H9 (cell line): ENCODE data around the gene ADRB1. TPM values are rescaled to one million over a fixed set of nuclear protein-coding genes. Genes with fewer than 3 reads are reported as not detected.

Experiments used
- DNase-seq: peaks from one replicate; pipeline ENCODE4 v3.0.0-alpha.2; 2017
- H2AFZ ChIP-seq: one replicate; pipeline ENCODE4 v1.6.1; 2013; ENCODE audit warnings: mild to moderate bottlenecking, low read length, control low read depth, moderate library complexity
- H2AK5ac ChIP-seq: 2 replicates; pipeline ENCODE4 v1.6.1; 2013; ENCODE audit warnings: low read length, control low read depth, mixed read lengths; ENCODE audit not compliant: insufficient read length
- H2BK120ac ChIP-seq: one replicate; pipeline ENCODE4 v1.6.1; 2013; ENCODE audit warnings: low read depth, mild to moderate bottlenecking, low read length, control low read depth, inconsistent platforms; ENCODE audit not compliant: poor library complexity, severe bottlenecking
- H2BK12ac ChIP-seq: 2 replicates; pipeline ENCODE4 v1.6.1; 2013; ENCODE audit warnings: low read length, control low read depth, mixed read lengths, low read depth; ENCODE audit not compliant: insufficient read length
- H2BK15ac ChIP-seq: 2 replicates; pipeline ENCODE4 v1.6.1; 2013; ENCODE audit warnings: low read depth, low read length, control low read depth
- H2BK20ac ChIP-seq: one replicate; pipeline ENCODE4 v1.6.1; 2013; ENCODE audit warnings: low read depth, mild to moderate bottlenecking, low read length, control low read depth, inconsistent platforms; ENCODE audit not compliant: poor library complexity, severe bottlenecking
- H2BK5ac ChIP-seq: 2 replicates; pipeline ENCODE4 v1.6.1; 2013; ENCODE audit warnings: low read length, control low read depth, mixed read lengths; ENCODE audit not compliant: insufficient read length
- H3K14ac ChIP-seq: 2 replicates; pipeline ENCODE4 v1.6.1; 2013; ENCODE audit warnings: low read length, control low read depth; ENCODE audit not compliant: insufficient read depth
- H3K18ac ChIP-seq: 2 replicates; pipeline ENCODE4 v1.6.1; 2013; ENCODE audit warnings: low read depth, mild to moderate bottlenecking, mixed read lengths, low read length, control low read depth; ENCODE audit not compliant: insufficient read length
- H3K23ac ChIP-seq: 2 replicates; pipeline ENCODE4 v1.6.1; 2013; ENCODE audit warnings: low read length, control low read depth, mixed read lengths, low read depth; ENCODE audit not compliant: insufficient read length
- H3K23me2 ChIP-seq: 2 replicates; pipeline ENCODE4 v1.6.1; 2013; ENCODE audit warnings: low read depth, mild to moderate bottlenecking, mixed read lengths, low read length, control low read depth; ENCODE audit not compliant: insufficient read length, poor library complexity, severe bottlenecking
- H3K27ac ChIP-seq: 2 replicates; pipeline ENCODE4 v1.5.1; 2013; ENCODE audit warnings: low read length, control low read depth, mixed read lengths, low read depth; ENCODE audit not compliant: insufficient read length
- H3K27me3 ChIP-seq: 2 replicates; pipeline ENCODE4 v1.6.1; 2013; ENCODE audit warnings: low read length, control low read depth, inconsistent platforms; ENCODE audit not compliant: insufficient read depth
- H3K4ac ChIP-seq: 2 replicates; pipeline ENCODE4 v1.6.1; 2013; ENCODE audit warnings: low read depth, mild to moderate bottlenecking, control low read depth, inconsistent platforms, low read length, moderate library complexity
- H3K4me1 ChIP-seq: 2 replicates; pipeline ENCODE4 v1.6.1; 2013; ENCODE audit warnings: low read length, control low read depth, inconsistent platforms; ENCODE audit not compliant: insufficient read depth
- H3K4me2 ChIP-seq: 2 replicates; pipeline ENCODE4 v1.6.1; 2013; ENCODE audit warnings: low read length, control low read depth, mixed read lengths; ENCODE audit not compliant: insufficient read length, insufficient read depth
- H3K56ac ChIP-seq: 2 replicates; pipeline ENCODE4 v1.6.1; 2013; ENCODE audit warnings: low read depth, mild to moderate bottlenecking, mixed read lengths, low read length, control low read depth; ENCODE audit not compliant: insufficient read length
- H3K79me1 ChIP-seq: 2 replicates; pipeline ENCODE4 v1.6.1; 2013; ENCODE audit warnings: low read depth, mild to moderate bottlenecking, moderate library complexity, low read length, control low read depth, inconsistent platforms; ENCODE audit not compliant: insufficient read depth, poor library complexity, severe bottlenecking
- H3K79me2 ChIP-seq: 2 replicates; pipeline ENCODE4 v1.6.1; 2013; ENCODE audit warnings: low read length, control low read depth, inconsistent platforms; ENCODE audit not compliant: insufficient read depth
- H3K9ac ChIP-seq: 2 replicates; pipeline ENCODE4 v1.6.1; 2013; ENCODE audit warnings: low read length, control low read depth, mixed read lengths; ENCODE audit not compliant: insufficient read length; ENCODE audit errors: extremely low read depth
- H3K9me3 ChIP-seq: one replicate; pipeline ENCODE4 v1.6.1; 2013; ENCODE audit warnings: low read depth, low read length, inconsistent platforms; ENCODE audit not compliant: control insufficient read depth
- H3T11ph ChIP-seq: one replicate; pipeline ENCODE4 v1.6.1; 2013; ENCODE audit warnings: mild to moderate bottlenecking, low read length, control low read depth, inconsistent platforms
- H4K20me1 ChIP-seq: one replicate; pipeline ENCODE4 v1.6.1; 2013; ENCODE audit not compliant: control insufficient read depth, insufficient read length, insufficient read depth
- H4K5ac ChIP-seq: 2 replicates; pipeline ENCODE4 v1.6.1; 2013; ENCODE audit warnings: low read depth, mild to moderate bottlenecking, mixed read lengths, low read length, control low read depth; ENCODE audit not compliant: insufficient read length
- H4K8ac ChIP-seq: replicated peaks from 2 replicates; pipeline ENCODE4 v1.6.1; 2013; ENCODE audit warnings: low read length, control low read depth, mixed read lengths, low read depth; ENCODE audit not compliant: insufficient read length
- H4K91ac ChIP-seq: 2 replicates; pipeline ENCODE4 v1.6.1; 2013; ENCODE audit warnings: low read depth, mild to moderate bottlenecking, moderate library complexity, mixed read lengths, low read length, control low read depth; ENCODE audit not compliant: insufficient read length
- H3K27ac Mint-ChIP-seq, 3 experiments: 2 replicates in 2 of 3; 3 replicates in 1 of 3; pipeline ENCODE4 v1.8.0; 2020 to 2021; ENCODE audit warnings: mixed read lengths in 3 of 3, mild to moderate bottlenecking in 1 of 3, moderate library complexity in 1 of 3
- H3K27me3 Mint-ChIP-seq: 2 replicates; pipeline ENCODE4 v1.8.0; 2021; ENCODE audit warnings: low read depth, mild to moderate bottlenecking, moderate library complexity, mixed read lengths
- H3K36me3 Mint-ChIP-seq, 3 experiments: 2 replicates in 2 of 3; 3 replicates in 1 of 3; pipeline ENCODE4 v1.8.0; 2020 to 2021; ENCODE audit warnings: low read depth in 3 of 3, mixed read lengths in 3 of 3; ENCODE audit not compliant: insufficient read depth in 1 of 3
- H3K4me1 Mint-ChIP-seq, 2 experiments: 2 replicates each; pipeline ENCODE4 v1.8.0; 2020; ENCODE audit warnings: mixed read lengths in 2 of 2
- H3K4me3 Mint-ChIP-seq, 2 experiments: 2 replicates in 1 of 2; 3 replicates in 1 of 2; pipeline ENCODE4 v1.8.0; 2020 to 2021; ENCODE audit warnings: mild to moderate bottlenecking in 2 of 2, mixed read lengths in 2 of 2, moderate library complexity in 1 of 2
- H3K9me3 Mint-ChIP-seq, 2 experiments: 2 replicates in 1 of 2; 3 replicates in 1 of 2; pipeline ENCODE4 v1.8.0; 2020; ENCODE audit warnings: mild to moderate bottlenecking in 2 of 2, mixed read lengths in 2 of 2, moderate library complexity in 1 of 2
- WGBS: extraction: QIAGEN DNeasy Blood & Tissue Kit; methylation state at CpG from one replicate; pipeline ENCODE4 v1.1.7; 2013; ENCODE audit warnings: missing lambda C conversion rate, low lambda C conversion rate, mixed read lengths; ENCODE audit not compliant: insufficient read length; ENCODE audit errors: extremely low coverage; 5-methylcytosine and 5-hydroxymethylcytosine counted together
- total RNA-seq: library from RNA; stranded (reverse); gene quantifications from 2 replicates; pipeline ENCODE4 v1.2.1, GENCODE V29; 2021
- TF ChIP-seq, protein P1 (sequence below): fragments of 200-600 bp; sonication (generic); conservative IDR thresholded peaks from 3 replicates; pipeline ENCODE4 v1.8.0; 2021; ENCODE audit warnings: antibody characterized with exemption, mild to moderate bottlenecking

Gene ADRB1
- total RNA-seq, 1 experiment from 2014 or later, result 0.13 TPM

DNA sequence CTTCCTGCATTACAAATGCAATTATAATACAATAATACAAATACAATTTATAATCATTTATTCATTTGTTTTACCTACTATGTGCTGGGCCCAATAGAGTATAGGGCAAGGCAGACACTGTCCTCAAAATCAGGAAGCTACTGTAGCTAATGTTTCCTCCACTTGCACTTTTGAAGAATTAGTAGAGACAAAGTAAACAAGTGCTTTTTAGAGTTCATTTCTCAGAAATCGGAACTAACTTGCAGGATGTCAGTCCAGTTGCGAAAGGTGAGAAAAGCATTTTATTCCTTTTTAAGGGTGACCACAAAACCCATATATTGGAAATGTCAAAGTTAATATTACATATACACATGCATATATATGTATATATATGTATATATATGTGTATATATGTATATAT is 14.2 kb downstream of the ADRB1 start:
- Histone ChIP-seq H3K23me2 (no peaks in the 10 kb centered on the region), H3K79me1 (no peaks in the 10 kb centered on the region), H3K9ac (no peak overlapping the region), H3K23ac (no peak overlapping the region), H2AK5ac (no peak overlapping the region), H2AFZ (no peak overlapping the region), H3K27ac (no peak overlapping the region), H3K4me2 (no peak overlapping the region), H3K9me3 (no peaks in the 10 kb centered on the region), H3K4me1 (no peaks in the 10 kb centered on the region; the same call in 1 of the 2 replicates), H3K14ac (no peak overlapping the region), H2BK12ac (no peak overlapping the region), H3K56ac (no peak overlapping the region), H2BK20ac (no peak overlapping the region), H3K4ac (no peak overlapping the region), H4K8ac (no peak overlapping the region), H2BK15ac (no peak overlapping the region), H3K18ac (no peak overlapping the region), H4K5ac (no peak overlapping the region), H4K91ac (no peak overlapping the region), H2BK120ac (no peak overlapping the region), H2BK5ac (no peak overlapping the region), H3K27me3 (no peaks in the 10 kb centered on the region), H3K79me2 (no peaks in the 10 kb centered on the region), H4K20me1 (no peaks in the 10 kb centered on the region), H3T11ph (no peak overlapping the region)
- Mint-ChIP-seq H3K27ac (no peak overlapping the region), H3K9me3 (no peaks in the 10 kb centered on the region), H3K4me1 (peaks cover 11 to 18% of the 10 kb centered on the region in 2 experiments), H3K27me3 (peaks cover 4% of the 10 kb centered on the region), H3K4me3 (no peak overlapping the region), H3K36me3 (no peaks in the 10 kb centered on the region)
- TF ChIP-seq, protein P1, sequence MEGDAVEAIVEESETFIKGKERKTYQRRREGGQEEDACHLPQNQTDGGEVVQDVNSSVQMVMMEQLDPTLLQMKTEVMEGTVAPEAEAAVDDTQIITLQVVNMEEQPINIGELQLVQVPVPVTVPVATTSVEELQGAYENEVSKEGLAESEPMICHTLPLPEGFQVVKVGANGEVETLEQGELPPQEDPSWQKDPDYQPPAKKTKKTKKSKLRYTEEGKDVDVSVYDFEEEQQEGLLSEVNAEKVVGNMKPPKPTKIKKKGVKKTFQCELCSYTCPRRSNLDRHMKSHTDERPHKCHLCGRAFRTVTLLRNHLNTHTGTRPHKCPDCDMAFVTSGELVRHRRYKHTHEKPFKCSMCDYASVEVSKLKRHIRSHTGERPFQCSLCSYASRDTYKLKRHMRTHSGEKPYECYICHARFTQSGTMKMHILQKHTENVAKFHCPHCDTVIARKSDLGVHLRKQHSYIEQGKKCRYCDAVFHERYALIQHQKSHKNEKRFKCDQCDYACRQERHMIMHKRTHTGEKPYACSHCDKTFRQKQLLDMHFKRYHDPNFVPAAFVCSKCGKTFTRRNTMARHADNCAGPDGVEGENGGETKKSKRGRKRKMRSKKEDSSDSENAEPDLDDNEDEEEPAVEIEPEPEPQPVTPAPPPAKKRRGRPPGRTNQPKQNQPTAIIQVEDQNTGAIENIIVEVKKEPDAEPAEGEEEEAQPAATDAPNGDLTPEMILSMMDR, result no peak
- no peak for DNase-seq
- no CpG with 5 or more reads among the region's 2 CpGs for WGBS
